Transverse colon (tissue), 4 donors: ENCODE measurements around the gene SLC35F1. TPM values are rescaled to one million over a fixed set of nuclear protein-coding genes. Genes with fewer than 3 reads are reported as not detected.

Experiments
- DNase-seq: peaks from one replicate; pipeline ENCODE4 v3.0.0-alpha.2; 2019
- H3K27ac ChIP-seq, 4 donors: fragments of 200-600 bp; sonication (generic); 2 replicates each; pipeline ENCODE4 v1.5.1; 2016 to 2018; ENCODE audit warnings: inconsistent platforms in 4 of 4
- H3K27me3 ChIP-seq: fragments of 200-600 bp; sonication (generic); 2 replicates; pipeline ENCODE4 v1.5.1; 2017; ENCODE audit warnings: inconsistent platforms
- H3K36me3 ChIP-seq, 4 donors: fragments of 200-600 bp; sonication (generic); 2 replicates each; pipeline ENCODE4 v1.5.1; 2017 to 2019; ENCODE audit warnings: inconsistent platforms in 4 of 4
- H3K4me1 ChIP-seq, 4 donors: fragments of 200-600 bp; sonication (generic); 2 replicates each; pipeline ENCODE4 v1.5.1; 2017 to 2020; ENCODE audit warnings: inconsistent platforms in 4 of 4
- H3K4me3 ChIP-seq, 4 donors: fragments of 200-600 bp; sonication (generic); 1 replicate in 1 of 4; 2 replicates in 3 of 4; pipeline versions ENCODE4 v1.5.1 to v1.6.1; 2017 to 2019; ENCODE audit warnings: inconsistent platforms in 4 of 4
- H3K9me3 ChIP-seq, 2 donors: fragments of 200-600 bp; sonication (generic); 2 replicates each; pipeline ENCODE4 v1.5.1; 2017 to 2019; ENCODE audit warnings: inconsistent platforms in 2 of 2
- EP300 ChIP-seq: sonication (generic); formaldehyde crosslinking; IDR thresholded peaks from one replicate; pipeline ENCODE4 v1.6.1; 2017; ENCODE audit warnings: antibody characterized with exemption, low read depth
- POLR2A ChIP-seq: fragments of 450-650 bp; IDR thresholded peaks from one replicate; pipeline ENCODE4 v1.6.1; 2016; ENCODE audit warnings: antibody characterized with exemption, mild to moderate bottlenecking, moderate library complexity
- POLR2AphosphoS5 ChIP-seq, 3 donors: sonication (generic); formaldehyde crosslinking; IDR thresholded peaks; one replicate each; pipeline ENCODE4 v1.6.1; 2016; ENCODE audit warnings: antibody characterized with exemption in 3 of 3
- WGBS, 2 donors: methylation state at CpG; one replicate each; pipeline ENCODE4 v1.1.5; 2018; ENCODE audit warnings: low coverage in 1 of 2; 5-methylcytosine and 5-hydroxymethylcytosine counted together
- in situ Hi-C, 4 donors: fragments of 200-750 bp; cut with MboI; loops; one replicate each; pipeline versions ENCODE4 v1.15.0 to v1.15.1; 2017; ENCODE audit warnings: low sequenced_read_pairs in 3 of 4, low pct_ligation_motif_present in 1 of 4, low pct_unique_long_range_greater_than_20kb in 1 of 4
- intact Hi-C: fragments of 100-400 bp; cut with DNase I; formaldehyde crosslinking; loops from one replicate; pipeline ENCODE4 v1.15.1; 2023; ENCODE audit warnings: low total_unique reads
- total RNA-seq, 4 donors: library from RNA; depleted of rRNA; stranded (reverse); fragments of >200 nt; gene quantifications; one replicate each; pipeline ENCODE4 v1.1.0, GENCODE V29; 2016
- TF ChIP-seq, protein P1 (sequence below), 5 experiments: fragments of 200-600 bp in 3 of 5; fragments of 450-650 bp in 2 of 5; sonication (generic) in 3 of 5; IDR thresholded peaks; 1 replicate in 2 of 5; 2 replicates in 3 of 5; pipeline ENCODE4 v1.5.1; 2016 to 2017; ENCODE audit warnings: antibody characterized with exemption in 5 of 5, inconsistent platforms in 3 of 5, mild to moderate bottlenecking in 2 of 5, moderate library complexity in 1 of 5

SLC35F1 gene
- total RNA-seq, 4 donors from 2014 or later: 0.37 to 1.1 (median 0.71) TPM

DNA sequence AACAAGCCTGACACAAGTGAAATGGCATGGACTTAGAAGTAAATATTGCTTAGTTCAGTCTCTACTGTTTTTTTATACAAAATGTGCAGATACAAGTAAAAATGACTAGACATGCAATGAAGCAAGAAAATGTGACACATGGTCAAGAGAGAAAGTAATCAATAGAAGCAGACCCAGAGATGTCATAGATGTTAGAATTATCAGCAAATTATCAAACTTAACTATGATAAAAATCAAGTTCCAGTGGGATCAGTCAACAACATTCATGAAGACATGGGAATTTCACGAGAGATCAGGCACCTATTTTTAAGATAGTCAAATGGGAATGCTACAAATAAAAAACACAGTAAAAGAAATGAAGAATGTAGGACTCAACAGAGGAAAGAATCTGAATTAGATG lies 267.0 kb downstream of the SLC35F1 start:
- Histone ChIP-seq H3K4me3 (no peak overlapping the region), H3K27ac (no peak overlapping the region), H3K4me1 (no peaks in the 10 kb centered on the region), H3K36me3 (no peaks in the 10 kb centered on the region), H3K27me3 (no peaks in the 10 kb centered on the region), H3K9me3 (peaks cover 5 to 12% of the 10 kb centered on the region in 2 donors)
- intact Hi-C loops: no loop called here
- in situ Hi-C loops: no loop called here
- no peak for DNase-seq
- TF ChIP-seq POLR2AphosphoS5 (IDR thresholded peaks at IDR 0.05) (no peak), EP300 (no peak), POLR2A (no peak)
- TF ChIP-seq, protein P1, sequence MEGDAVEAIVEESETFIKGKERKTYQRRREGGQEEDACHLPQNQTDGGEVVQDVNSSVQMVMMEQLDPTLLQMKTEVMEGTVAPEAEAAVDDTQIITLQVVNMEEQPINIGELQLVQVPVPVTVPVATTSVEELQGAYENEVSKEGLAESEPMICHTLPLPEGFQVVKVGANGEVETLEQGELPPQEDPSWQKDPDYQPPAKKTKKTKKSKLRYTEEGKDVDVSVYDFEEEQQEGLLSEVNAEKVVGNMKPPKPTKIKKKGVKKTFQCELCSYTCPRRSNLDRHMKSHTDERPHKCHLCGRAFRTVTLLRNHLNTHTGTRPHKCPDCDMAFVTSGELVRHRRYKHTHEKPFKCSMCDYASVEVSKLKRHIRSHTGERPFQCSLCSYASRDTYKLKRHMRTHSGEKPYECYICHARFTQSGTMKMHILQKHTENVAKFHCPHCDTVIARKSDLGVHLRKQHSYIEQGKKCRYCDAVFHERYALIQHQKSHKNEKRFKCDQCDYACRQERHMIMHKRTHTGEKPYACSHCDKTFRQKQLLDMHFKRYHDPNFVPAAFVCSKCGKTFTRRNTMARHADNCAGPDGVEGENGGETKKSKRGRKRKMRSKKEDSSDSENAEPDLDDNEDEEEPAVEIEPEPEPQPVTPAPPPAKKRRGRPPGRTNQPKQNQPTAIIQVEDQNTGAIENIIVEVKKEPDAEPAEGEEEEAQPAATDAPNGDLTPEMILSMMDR (IDR thresholded peaks at IDR 0.05): no peak
- WGBS, 2 donors: 38 to 71% methylated on average over 1 of the region's 1 CpG

DNA sequence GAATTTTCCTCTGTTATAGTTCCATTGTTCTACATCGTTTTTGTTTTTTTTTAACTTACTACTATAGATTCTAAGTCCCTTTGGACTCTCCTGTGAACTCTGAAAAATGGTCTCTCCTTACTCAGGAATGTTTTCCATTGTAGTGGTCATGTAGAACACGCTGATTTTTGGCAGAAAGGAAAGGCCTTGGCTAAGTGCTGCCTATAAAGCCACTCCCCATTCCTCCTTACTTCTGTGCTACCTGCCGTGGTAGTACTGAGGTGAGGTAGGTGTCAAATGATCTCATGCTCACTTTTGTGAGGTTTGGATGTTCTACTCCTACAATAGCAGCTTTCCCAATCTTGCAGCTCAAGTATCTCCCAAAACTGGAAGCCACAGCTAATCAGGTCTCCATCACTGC lies 270.7 kb downstream of the SLC35F1 start:
- H3K9me3 ChIP-seq: peaks cover 5 to 12% of the 10 kb centered on the region in 2 donors
- intact Hi-C loops (no loop called here), in situ Hi-C loops (no loop called here)
- H3K27me3 ChIP-seq: no peaks in the 10 kb centered on the region
- no peak overlapping the region for H3K27ac ChIP-seq
- H3K4me1 ChIP-seq: no peaks in the 10 kb centered on the region
- TF ChIP-seq, protein P1 (IDR thresholded peaks at IDR 0.05): no peak
- TF ChIP-seq POLR2AphosphoS5 (IDR thresholded peaks at IDR 0.05) (no peak), POLR2A (no peak), EP300 (no peak)
- no peak overlapping the region for H3K4me3 ChIP-seq
- WGBS, 2 donors: 53 to 54% methylated on average over 3 of the region's 3 CpGs
- no peak for DNase-seq
- H3K36me3 ChIP-seq: no peaks in the 10 kb centered on the region

DNA sequence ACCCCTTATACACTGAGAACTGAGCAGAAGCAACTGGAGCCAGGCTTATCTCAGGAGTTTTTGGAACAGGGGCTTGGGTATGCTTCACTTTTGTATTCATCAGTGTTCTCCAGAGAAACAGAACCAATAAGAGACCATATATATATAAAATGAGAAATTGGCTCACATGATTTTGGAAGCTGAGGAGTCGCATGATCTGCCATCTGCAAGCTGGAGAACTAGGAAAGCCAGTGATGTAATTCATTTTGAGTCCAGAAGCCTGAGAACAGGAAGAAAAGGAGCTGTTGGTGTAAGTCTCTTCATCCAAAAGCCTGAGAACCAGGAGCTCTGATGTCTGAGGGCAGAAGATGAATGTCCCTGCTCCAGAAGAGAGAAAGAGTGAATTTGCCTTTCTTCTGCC lies 272.0 kb downstream of the SLC35F1 start:
- in situ Hi-C loops: no loop called here

DNA sequence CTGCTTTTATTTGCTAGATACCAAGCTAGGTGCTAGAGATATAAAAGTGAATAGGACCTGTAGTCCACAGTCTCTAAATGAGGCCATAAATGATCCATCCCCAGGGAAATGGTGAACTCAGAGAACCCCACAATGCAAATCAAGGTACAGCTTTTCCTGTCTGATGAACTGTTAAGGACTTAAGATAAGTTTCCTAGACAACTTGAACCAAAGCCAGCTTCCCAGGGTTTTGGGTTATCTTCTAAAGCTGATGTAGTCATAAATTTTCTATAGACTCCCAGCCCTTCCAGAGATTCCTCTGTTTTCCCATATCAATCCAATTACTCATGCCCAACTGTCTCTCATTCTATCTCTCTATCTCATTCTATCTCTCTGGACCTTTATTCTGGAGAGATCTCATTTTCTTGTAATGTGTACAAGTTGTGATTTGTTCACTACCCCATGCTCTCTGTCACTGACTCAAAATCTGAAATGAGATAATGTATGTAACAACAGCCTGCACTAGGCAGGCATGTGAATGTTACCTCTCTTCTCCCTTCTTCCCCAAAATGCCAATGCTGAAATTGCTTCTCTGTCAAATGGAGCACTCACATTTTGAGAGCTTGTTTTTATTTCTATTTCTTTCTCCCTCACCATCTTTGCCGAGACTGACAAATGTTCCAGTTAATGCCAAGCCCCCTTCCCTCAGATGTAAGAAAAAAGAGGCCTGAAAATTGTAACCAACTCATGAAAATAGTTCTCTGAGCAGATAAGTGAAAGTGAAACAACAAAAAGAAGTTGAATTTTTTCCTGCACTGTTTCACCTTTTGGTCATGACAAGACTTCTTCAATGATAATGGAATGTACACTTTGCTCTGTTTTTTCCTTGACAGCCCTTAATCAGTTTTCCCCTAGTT lies 279.9 kb downstream of the SLC35F1 start:
- H3K36me3 ChIP-seq: no peaks in the 10 kb centered on the region
- in situ Hi-C loops (no loop called here), intact Hi-C loops (no loop called here)
- no peak overlapping the region for H3K4me3 ChIP-seq
- TF ChIP-seq POLR2AphosphoS5 (IDR thresholded peaks at IDR 0.05): no peak
- TF ChIP-seq, protein P1 (IDR thresholded peaks at IDR 0.05): no peak
- TF ChIP-seq EP300: no peak
- no peak for TF ChIP-seq POLR2A
- H3K27me3 ChIP-seq: no peaks in the 10 kb centered on the region
- peak overlapping the region in 1 of 4 donors; percentile 26 for H3K27ac ChIP-seq
- no peak for DNase-seq
- no peaks in the 10 kb centered on the region for H3K4me1 ChIP-seq
- WGBS, 2 donors: 53 to 60% methylated on average over 1 of the region's 1 CpG
- H3K9me3 ChIP-seq: no peaks in the 10 kb centered on the region

More for the DNA sequence above, 272.0 kb downstream of the SLC35F1 start:
- H3K36me3 ChIP-seq: no peaks in the 10 kb centered on the region
- WGBS, 2 donors: 69% methylated on average over 1 of the region's 1 CpG; no CpG with 5 or more reads in 1 of the 2 donors
- H3K4me3 ChIP-seq: no peak overlapping the region
- DNase-seq: no peak
- H3K27me3 ChIP-seq: no peaks in the 10 kb centered on the region
- TF ChIP-seq EP300 (no peak), POLR2A (no peak)
- TF ChIP-seq, protein P1 (IDR thresholded peaks at IDR 0.05): no peak
- no peaks in the 10 kb centered on the region for H3K4me1 ChIP-seq
- intact Hi-C loops: no loop called here
- no peak overlapping the region for H3K27ac ChIP-seq
- H3K9me3 ChIP-seq: peaks cover 0 to 5% of the 10 kb centered on the region in 2 donors
